GM12872 (cell line): ENCODE results near the gene ADCY4.

Experiments used
- CTCF ChIP-seq: IDR thresholded peaks from 3 replicates; pipeline ENCODE4 v1.5.1; 2011; ENCODE audit warnings: low read depth, mild to moderate bottlenecking, low read length, moderate library complexity; ENCODE audit not compliant: insufficient read depth

The ADCY4 gene

DNA sequence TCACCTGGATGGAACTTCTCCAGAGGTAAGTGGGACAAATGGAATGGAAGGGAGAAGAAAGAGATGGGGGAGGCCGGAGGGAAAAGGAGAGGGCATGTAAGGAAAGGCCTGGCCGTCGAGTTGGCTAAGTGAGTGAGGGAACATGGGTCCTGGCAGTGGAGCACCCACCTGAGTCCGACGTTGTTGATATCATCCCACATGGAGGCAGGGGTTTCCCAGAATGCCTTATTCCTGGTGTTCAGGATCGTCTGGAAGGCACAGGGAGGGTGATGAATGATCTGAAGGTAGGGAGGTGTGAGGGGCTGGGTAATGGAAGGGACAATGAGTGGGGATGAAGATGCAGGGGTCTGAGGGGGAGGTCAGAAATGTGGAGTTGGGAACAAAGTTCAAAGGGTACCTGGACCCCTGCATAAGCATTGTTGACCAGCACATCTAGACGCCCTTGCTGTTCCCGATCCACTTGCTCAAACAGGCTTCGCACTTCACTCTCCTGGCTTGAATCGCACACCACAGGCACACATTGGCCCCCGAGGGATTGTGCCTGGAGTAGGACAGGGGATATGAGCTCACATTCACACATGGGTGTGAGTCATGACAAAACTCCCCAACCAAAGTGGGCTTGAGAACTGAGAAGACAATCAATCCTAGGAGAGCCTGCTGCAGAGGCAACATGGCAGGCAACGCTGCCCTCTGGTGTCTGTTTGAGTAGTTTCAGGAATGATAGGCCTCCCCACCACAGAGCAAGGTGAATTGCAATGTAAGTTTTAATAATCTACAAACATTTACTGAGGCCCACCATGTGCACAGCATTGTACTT lies 38.3 kb downstream of the ADCY4 start:
- peak; percentile 81 for TF ChIP-seq CTCF

GRCh38 chr14:24293525-24293924 lies 41.3 kb downstream of the ADCY4 start:
- no peak for TF ChIP-seq CTCF

DNA sequence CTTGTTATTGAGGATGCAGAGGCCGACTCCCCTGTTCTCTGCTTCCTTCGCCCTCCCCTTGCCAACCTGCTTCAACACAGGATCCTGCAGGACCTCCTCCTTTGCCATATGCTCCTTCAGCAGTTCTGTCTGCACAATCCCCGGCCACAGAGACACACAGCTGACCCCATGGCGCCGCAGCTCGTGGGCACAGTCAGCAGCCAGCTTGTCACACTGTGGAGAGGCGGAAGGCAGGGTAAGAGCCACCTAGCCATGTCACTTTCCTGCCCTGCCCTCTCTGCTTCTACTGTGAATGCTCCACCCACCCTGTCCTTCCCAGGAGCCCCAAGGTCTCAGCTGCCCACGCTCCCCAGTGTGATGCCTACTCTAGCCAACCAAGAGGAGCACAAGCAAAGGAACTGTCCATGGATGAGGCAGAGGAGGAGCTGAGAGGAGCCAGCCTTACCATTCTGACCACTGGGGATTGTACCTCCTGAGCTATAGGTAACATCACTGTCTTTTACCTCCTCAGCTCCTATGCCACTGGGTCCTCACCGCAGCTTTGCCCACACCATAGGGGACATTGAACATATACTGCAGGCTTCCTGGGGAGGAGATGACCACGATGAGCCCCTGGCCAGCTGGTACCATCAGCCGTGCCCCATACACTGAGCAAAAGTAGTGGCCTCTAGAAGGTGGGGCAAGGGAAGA lies 42.6 kb downstream of the ADCY4 start:
- TF ChIP-seq CTCF, result no peak

DNA sequence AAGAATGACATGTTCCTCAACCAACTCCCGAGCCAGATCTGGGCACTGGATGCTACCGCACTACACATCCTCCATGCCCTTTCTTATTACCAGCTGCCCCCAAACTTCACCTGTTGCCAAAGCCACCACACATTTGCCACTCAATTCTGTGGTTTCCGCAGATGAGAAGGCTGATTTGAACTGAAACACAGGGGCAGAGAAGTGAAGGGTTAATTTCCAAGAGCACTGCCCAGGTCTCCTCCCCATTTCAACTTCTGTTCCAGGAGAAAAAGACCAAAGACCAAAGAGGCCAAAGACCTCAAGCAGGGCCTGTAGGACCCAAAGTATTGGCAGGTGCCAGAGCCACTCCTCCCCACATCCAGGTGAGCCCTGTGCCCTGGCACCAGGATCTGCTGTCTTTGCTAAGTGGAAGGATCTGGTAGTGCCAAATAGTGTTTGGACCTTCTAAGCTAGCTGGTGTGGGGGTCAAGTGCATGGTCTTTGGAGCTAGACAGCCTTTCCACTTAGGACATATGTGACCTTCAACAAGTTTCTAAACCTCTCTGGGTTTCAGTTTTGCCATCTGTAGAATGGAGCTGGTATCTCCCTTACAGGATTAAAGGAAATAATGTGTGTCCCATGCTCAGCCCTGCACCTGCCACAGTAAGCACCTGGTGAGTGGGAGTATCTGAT lies 43.3 kb downstream of the ADCY4 start:
- no peak for TF ChIP-seq CTCF

DNA sequence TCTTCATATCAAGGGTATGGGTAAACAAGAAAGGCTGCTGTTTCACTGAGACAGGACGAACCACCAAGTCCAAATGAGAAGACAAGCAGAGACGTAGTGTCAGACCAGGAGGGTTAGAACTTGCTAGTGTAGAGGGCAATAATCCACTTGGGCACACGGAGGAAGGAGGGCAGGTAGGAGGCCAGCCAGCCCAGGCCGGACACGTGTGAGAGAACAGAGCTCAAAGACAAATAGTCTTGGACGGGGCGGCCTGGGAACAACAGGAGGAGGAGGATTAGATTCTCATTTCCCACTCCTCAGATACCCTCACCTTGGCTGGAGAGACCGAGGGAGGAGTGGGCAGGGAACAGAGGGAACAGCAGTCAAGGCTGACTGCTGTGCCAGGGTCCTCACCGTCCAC lies 44.1 kb downstream of the ADCY4 start:
- TF ChIP-seq CTCF, result no peak

GRCh38 chr14:24289649-24290280 lies 45.1 kb downstream of the ADCY4 start:
- TF ChIP-seq CTCF, result no peak

GRCh38 chr14:24286996-24287395 lies 47.9 kb downstream of the ADCY4 start:
- TF ChIP-seq CTCF, result no peak
